Left ventricle myocardium superior (tissue), 1 donor: ENCODE results near the gene IPCEF1. TPM values are rescaled to one million over a fixed set of nuclear protein-coding genes. Genes with fewer than 3 reads are reported as not detected.

Source experiments
- ATAC-seq: fragments of 200-7000 bp; cut with Tn5 transposase; one replicate; pipeline ENCODE4 v1.9.1; 2020; ENCODE audit warnings: mild to moderate bottlenecking, moderate library complexity
- DNase-seq: peaks from one replicate; pipeline ENCODE4 v3.0.0-alpha.2; 2020
- intact Hi-C: fragments of 100-400 bp; cut with micrococcal nuclease; formaldehyde crosslinking; loops from one replicate; pipeline ENCODE4 v1.11.0; 2022
- total RNA-seq: library from RNA; stranded (reverse); fragmentation: NEBNext Ultra II Directional; extraction: Animal tissue kit (Norgen Biotek cat#: 25700); gene quantifications from one replicate; pipeline ENCODE4 v1.2.1, GENCODE V29; 2021
- donor health status: DM: no; HTN: yes; CAD: no; lungs with severe emphysema.

Gene IPCEF1
- total RNA-seq, 1 donor from 2014 or later = 1.7 TPM

- intact Hi-C loops = no loop called here
- ATAC-seq (no peak), DNase-seq (no peak)
These were observed 21.9 kb upstream of the IPCEF1 start for GRCh38 chr6:154378518-154378917.

- intact Hi-C loops = no loop called here
- no peak for ATAC-seq
These were observed 21.1 kb upstream of the IPCEF1 start for GRCh38 chr6:154377726-154378125.

GRCh38 chr6:154373971-154374370, 17.4 kb upstream of the IPCEF1 start:
- intact Hi-C loops = no loop called here
- ATAC-seq (no peak), DNase-seq (no peak)

More at GRCh38 chr6:154377726-154378125, 21.1 kb upstream of the IPCEF1 start:
- DNase-seq = no peak

DNA sequence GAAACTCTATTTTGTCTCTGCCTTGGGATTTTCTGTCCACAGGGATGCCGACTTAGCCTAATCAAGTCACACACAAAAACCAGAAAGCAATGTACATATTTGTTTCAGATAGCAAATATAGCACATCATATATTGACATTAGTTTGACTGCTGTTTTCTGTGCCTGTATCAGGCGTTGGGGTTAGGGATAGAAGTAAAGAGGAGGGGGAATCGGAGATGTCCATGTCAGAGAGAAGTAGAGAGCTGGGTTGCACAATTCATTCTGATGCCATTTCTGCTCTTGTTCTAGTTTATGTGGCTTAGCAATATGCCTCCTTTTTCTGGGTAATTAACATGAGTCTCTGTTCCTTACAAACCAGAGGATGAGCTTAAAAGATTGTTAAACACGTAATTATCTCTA, 14.7 kb upstream of the IPCEF1 start:
- intact Hi-C loops = no loop called here
- no peak for DNase-seq
- ATAC-seq = no peak

- intact Hi-C loops = no loop called here
- ATAC-seq (peak; percentile 61), DNase-seq (no peak)
These were observed 13.9 kb upstream of the IPCEF1 start for GRCh38 chr6:154370545-154370944.

- intact Hi-C loops = loop anchor here (5.0 kb wide), 1 partner anchor 211 kb away; no protein-coding TSS in a partner anchor
- ATAC-seq = no peak
- DNase-seq = no peak
These were observed 11.5 kb upstream of the IPCEF1 start for GRCh38 chr6:154367839-154368695.

GRCh38 chr6:154367336-154367735, 10.7 kb upstream of the IPCEF1 start:
- DNase-seq = no peak
- intact Hi-C loops = loop anchor here (5.0 kb wide), 1 partner anchor 210 kb away; no protein-coding TSS in a partner anchor
- no peak for ATAC-seq

- ATAC-seq (no peak), DNase-seq (no peak)
- intact Hi-C loops = no loop called here
These were observed 7.2 kb upstream of the IPCEF1 start for GRCh38 chr6:154363821-154364220.

DNA sequence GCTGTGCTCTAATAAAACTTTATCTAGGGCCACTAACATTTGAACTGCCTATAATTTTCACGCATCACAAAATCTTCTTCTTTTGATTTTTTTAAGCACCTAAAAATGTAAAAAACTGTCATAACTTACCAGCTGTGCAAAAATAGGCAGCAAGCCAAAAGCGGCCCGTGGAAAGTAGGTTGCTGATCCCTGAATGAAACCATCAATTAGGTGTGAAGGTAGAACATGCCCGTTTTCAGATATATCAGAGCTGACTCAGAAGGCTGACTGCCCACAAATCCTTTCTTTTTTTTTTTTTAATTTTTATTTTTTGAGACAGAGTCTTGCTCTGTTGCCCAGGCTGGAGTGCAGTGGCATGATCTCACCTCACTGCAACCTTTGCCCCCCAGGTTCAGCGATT, 4.9 kb upstream of the IPCEF1 start:
- DNase-seq = no peak
- intact Hi-C loops = no loop called here
- no peak for ATAC-seq

DNA sequence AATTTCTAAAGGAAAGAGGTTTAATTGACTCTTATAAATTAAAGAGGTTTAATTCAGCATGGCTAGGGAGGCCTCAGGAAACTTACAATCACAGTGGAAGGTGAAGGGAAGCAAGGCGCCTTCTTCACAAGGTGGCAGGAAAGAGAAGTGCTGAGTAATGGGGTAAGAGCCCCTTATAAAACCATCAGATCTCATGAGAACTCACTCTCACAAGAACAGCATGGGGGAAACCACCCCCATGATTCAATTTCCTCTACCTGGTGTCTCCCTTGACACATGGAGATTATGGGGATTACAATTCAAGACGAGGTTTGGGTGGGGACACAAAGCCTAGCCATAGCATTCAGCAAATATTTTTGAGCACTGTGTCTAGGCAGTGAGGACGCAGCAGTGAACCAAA, 3.9 kb upstream of the IPCEF1 start:
- no peak for ATAC-seq
- intact Hi-C loops = no loop called here
- DNase-seq = no peak

- ATAC-seq (no peak), DNase-seq (no peak)
- intact Hi-C loops = no loop called here
These were observed 3.1 kb upstream of the IPCEF1 start for GRCh38 chr6:154359679-154360078.

DNA sequence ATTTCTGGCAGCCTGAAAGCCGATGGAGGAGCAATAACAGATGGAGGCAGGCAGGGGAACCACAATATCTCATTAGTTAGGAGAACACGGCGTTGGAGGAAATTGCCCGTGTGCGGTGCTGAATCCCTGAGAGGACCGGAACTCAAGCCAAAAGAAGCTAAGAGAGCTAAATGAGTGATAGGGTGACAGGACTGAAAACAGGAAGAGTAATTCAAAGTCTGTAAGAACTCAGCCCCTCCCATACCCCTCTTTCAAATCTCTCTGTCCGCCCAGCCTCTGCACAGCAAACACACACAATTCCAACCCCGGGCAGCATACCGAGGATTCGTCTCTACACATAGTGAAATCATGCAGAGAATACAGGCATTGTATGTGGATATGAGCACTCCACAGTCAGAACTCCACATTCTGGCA, 2.6 kb upstream of the IPCEF1 start:
- DNase-seq (no peak), ATAC-seq (peak; percentile 32)

GRCh38 chr6:154358019-154358545, 1.5 kb upstream of the IPCEF1 start:
- no peak for ATAC-seq
- DNase-seq = no peak
- intact Hi-C loops = no loop called here

More for the DNA sequence above, 2.6 kb upstream of the IPCEF1 start:
- intact Hi-C loops = no loop called here

DNA sequence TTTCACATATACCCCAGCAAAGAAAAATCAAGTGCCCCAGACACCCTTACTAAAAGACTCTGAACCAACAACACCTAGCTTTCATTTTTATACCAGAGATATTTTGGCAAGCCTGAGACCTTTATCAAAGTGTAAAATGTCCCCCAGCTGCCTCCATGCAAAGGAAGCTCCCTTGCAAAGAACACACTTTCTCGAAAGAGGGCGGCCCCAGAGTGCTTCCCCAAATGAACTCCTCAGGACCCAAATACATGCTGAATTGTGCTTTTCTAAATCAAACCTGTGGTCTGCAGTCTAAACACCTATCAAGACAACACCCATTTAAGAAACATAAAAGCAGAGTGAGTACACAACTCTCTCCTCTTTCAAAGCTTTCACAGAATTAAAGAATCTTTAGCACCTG, 490 bp downstream of the IPCEF1 start:
- intact Hi-C loops = no loop called here
- ATAC-seq (peak; percentile 27), DNase-seq (peak; percentile 33)

DNA sequence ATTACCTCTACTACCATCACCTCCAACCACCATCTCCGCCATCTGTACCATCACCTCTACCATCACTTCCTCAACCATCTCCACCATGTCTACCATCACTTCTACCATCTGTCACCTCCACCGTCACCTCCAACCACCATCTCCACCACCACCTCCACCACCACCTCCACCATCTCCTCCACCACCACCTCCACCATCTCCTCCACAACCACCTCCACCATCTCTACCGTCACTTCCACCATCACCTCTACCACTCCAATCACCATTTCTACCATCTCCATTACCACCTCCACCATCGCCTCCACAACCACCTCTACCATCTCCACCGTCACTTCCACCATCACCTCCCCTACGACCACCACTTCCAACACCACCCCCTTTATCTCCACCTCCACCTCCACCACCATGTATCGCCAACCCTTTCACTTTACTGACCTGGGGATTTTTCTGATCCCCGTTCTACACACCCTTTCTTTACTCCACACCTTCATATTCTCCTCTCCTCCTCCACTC, 2.3 kb downstream of the IPCEF1 start:
- DNase-seq (no peak), ATAC-seq (no peak)

DNA sequence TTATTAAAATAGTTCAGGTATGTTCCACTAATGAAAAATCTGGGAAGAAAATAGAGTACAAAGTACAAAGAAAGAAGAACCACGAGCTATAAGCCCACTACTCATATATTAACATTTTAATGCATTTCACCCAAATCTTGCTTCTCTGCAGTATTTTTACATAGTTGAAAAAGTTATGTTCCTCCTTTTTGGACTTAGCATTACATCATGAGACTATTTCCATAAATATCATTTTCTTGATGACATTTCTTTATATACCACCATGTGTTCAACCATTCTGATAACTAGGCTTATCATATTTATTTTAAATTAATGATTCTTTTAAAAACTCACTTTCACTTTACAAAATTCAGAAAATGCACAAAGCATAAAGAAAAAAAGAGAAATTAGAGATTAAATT, 3.0 kb downstream of the IPCEF1 start:
- intact Hi-C loops = no loop called here
- ATAC-seq (no peak), DNase-seq (no peak)

More for the DNA sequence above, 2.3 kb downstream of the IPCEF1 start:
- intact Hi-C loops = no loop called here

DNA sequence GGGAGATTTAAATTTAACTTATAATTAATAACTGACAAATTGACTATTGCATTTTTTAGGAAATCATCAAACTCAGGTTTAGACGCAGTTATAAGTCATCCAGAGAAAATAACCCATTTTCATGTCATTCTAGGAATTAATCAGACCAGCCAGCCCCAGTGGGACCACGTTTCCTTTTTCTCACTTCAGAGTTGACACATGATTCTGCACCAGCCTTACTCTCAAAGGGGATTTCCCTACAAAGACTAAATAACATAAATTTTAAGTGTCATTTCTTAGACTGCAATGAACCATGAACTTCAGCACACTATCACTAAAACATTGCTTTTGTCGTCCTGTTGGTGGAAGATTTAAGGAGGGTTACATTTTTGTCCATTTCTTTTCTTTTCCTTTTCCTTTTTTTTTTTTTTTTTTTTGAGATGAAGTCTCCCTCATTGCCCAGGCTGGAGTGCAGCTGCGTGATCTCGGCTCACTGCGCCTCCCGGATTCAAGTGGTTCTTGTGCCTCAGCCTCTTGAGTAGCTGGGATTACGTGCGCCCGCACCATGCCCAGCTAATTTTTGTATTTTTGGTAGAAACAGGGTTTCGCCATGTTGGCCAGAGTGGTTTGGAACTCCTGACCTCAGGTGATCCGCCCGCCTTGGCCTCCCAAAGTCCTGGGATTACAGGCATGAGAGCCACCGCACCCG, 3.6 kb downstream of the IPCEF1 start:
- ATAC-seq (no peak), DNase-seq (no peak)
- intact Hi-C loops = no loop called here

- ATAC-seq (no peak), DNase-seq (no peak)
- intact Hi-C loops = no loop called here
These were observed 6.3 kb downstream of the IPCEF1 start for GRCh38 chr6:154350293-154350692.

- intact Hi-C loops = no loop called here
- no peak for ATAC-seq
- DNase-seq = no peak
These were observed 8.6 kb downstream of the IPCEF1 start for GRCh38 chr6:154347981-154348380.

DNA sequence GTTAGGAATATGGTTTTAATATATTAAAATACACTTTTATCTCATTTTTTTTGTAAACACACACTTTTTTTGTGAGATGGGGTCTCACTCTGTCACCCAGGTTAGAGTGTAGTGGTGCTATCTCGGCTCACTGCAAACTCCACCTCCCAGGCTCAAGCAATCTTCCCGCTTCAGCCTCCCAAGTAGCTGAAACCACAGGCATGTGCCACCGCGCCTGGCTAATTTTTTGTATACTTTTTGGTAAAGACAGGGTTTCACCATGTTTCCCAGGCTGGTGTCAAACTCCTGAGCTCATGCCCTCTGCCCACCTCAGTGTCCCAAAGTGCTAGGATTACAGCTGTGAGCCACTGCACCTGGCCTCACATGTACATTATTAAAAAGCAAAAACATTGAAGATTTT, 10.8 kb downstream of the IPCEF1 start:
- DNase-seq (no peak), ATAC-seq (no peak)
- intact Hi-C loops = no loop called here
